Kidney glomerular epithelial cell (primary cell): Measurements from ENCODE around the gene LRRC1.

Source experiments
- DNase-seq: peaks from one replicate; lab custom pipeline; 2025; lab: John Stamatoyannopoulos, UW

LRRC1 gene

DNA sequence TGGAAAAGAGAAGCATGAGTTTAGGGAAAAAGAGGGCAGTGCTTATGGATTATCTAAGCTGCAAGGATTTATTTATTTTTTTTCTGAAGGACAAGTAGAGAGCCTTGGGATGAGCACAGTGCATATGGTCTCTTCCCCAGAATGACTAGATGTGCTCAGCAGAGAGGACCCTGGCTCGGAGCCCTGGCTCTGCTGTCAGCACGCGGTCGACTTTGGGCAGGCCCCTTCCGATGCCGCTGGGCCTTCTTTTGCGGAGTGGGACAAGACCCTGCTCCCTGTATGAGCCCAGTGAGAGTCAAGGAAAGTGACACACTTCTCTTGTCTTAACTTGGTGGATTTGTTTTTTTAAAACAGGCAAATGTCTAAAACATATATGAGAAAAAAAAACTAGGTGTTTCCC is 51.4 kb downstream of the LRRC1 start:
- no peak for DNase-seq

DNA sequence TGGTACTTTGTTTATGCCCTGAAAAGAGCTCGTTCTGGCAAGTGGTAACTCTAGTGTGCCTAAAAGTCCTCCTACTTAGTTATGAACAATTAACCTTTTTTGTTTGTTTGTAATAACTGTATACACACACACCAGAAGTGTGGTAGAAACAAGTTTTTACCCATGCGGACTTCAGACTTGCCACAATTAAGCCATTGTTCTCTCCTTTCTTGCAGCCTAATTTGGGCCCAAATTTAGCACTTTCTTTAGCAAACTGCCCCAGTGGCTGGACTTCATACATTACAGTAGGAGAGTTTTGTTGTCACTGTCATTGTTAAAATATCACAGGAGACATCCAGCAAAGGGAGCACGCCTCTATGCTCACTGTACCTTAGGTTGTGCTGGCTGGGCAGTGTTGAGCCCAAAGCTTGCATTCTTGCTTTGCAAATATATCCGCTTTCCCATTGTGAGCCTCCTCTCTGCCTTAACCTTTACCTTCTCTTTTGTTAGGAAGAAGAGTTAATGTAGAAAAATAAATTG is 53.0 kb downstream of the LRRC1 start:
- DNase-seq: no peak

DNA sequence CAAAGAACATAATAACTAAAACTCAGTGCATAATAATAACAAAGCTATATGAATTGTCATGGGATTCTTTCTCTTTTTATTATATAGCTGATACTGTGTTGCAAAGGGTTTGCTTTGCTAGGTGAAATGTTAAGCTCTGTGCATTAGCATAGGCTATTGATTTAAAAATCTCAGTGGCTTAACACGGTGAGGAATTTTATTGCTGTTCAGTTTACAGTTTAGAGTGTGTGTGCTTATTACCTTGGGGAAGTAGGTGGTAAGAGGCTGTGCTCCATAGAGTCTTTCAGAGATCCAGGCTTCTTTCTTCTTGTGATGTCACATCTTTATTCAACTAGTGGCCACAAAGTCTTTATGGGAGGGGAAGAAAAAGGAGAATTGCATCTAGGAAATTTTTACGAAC is 55.7 kb downstream of the LRRC1 start:
- no peak for DNase-seq

DNA sequence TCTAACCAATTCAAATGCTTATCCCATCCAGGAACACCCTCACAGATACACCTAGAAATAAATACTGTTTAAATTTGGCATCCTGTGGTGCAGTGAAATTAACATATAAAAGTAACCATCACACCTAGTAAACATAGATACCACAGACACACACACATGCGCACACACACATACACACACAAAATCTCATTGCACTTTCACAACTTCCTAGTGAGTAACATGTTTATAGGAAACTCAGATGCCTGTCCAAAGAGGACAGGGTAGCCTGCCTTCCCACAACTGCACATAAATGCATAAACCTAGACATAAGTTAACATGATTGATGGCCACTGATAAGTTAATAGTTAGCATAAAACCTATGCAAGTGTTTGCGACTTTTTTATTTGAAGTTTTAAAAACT is 56.8 kb downstream of the LRRC1 start:
- DNase-seq: no peak

DNA sequence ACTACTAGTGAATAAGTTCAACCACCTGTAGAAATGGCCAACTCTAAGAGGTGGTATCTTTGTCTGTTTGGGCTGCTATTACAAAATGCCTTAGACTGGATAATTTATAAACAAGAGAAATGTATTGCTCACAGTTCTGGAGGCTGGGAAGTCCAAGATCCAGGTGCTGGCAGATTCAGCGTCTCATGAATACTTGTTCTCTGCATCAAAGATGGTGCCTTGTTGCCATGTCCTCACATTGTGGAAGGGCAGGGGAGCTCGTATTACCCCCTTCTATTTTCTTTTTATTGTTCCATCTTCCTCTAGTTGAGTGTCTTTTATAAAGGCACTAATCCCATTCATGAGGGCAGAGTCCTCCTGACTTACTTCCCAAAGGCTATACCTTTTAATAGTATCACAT is 58.0 kb downstream of the LRRC1 start:
- no peak for DNase-seq

DNA sequence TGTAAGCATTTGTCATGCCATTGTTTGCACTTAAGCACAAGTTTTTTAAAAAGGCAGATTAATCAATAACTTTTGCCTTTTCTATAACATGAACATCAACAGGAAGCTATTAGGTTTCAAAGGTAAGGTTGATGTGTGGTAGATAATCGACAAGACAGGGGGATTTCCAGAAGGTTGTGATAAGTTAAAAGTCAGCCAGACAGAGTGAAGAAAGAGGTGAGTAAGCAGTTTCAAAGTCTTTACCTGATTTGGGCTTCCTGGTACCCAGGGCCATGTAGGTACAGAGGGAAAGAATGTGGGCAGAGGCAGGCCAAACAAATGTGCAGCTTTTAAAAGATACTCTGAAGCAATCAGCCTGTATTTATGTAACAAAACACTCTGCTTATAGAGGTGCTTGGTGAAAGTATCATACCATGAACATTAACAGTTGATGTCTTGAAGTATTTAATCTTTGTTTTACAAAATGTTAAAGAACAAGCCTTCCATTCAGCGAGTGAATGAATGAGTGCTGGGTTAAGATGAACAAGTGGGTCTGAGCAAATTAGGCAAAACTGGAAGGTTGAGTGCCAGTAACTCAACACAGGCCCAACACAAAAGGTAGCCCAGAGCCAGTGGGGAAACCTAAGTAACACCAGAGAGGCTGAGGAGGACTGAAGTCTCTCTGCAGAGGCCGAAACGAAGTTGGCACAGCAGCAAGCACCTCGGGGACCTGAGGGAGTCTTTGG is 60.2 kb downstream of the LRRC1 start:
- peak; percentile 13 for DNase-seq

DNA sequence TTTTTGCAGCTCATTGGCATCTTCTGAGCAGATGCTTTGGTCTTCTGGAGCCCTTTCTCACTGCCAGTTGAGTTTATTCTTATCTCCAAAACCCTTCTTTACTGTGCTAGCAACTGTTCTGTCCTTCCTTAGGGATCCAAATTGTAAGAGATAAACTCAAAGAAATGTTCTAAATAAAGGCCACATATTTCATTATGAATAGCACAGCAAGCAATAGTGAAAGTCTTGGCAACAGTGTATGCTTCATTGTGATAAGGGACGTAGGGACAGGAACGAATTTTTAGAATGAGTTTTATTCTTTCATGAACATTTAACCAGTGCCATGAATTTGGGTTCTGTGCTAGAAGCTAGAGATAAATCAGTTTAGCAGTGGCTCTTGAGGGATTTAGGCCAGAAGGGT is 61.1 kb downstream of the LRRC1 start:
- DNase-seq: no peak

DNA sequence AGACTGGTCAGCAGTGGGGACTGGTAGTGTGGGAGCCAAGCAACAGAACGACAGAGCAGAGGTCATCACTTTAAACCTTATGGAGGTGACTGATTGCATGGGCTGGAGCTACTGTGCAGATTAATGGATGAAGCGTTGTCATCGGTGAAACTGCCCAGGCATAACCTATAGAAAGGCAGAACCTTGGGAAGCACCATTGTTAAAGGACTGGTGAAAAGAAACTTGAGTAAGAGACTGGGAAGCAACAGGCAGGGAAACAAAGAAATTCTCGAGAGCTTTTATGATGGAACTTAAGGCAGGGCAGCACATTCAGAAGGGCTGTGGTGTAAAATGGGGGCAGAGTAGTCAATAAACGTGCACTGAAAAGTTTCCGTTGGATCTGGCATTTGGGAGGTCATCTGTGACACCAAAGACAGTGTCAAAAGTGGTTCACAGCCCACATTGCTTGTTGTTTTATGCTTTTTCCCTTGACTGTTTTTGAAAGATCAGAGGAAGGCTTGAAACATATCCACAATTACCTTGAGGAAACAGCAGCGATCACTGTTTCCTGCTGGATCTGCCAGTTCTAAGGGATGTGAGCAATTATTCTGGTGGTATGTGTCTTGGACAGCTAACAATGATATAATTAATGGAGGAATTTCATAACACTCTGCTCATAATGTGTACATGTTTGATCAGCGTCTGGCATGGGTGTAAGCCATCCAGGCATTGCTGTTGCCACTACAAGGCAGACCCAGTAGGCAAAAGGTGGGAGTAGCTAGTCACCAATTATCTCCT is 62.7 kb downstream of the LRRC1 start:
- DNase-seq: no peak

DNA sequence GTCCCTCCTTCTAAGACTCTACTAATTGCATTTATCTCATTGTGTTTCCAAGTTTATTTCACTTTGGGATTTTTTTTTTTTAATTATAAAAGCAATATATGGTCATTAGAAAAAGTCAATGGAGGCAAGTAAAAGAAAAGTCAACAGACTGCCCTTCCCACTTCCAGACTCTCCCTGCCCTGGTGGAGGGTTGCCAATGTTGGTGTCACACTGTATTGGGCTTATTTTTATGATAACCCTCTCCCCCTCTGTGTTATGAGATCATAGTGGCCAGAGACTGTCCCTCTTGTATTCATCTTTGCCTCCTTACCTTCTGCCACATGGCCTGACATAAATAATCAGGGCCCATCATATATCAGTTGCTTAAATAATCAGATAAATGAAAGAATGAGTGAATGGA is 63.4 kb downstream of the LRRC1 start:
- no peak for DNase-seq

DNA sequence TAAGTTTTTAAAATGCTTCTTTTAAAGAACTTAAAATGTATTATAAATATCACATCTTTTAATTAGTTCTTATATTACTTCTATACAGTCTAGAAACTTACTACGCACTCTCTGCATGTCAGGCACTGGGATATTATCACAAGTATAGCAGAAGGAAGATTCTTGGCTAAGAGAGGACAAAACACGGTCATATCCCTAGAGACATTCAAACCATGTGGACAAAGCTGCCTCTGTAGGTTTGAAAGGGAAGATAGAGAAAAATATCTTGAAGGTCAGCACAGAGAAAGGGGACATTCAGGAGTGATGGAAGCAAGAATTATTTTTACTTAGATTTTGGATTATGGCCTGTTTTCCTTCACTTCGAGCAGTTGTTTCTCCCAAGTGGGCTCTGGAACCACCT is 64.1 kb downstream of the LRRC1 start:
- DNase-seq: no peak

DNA sequence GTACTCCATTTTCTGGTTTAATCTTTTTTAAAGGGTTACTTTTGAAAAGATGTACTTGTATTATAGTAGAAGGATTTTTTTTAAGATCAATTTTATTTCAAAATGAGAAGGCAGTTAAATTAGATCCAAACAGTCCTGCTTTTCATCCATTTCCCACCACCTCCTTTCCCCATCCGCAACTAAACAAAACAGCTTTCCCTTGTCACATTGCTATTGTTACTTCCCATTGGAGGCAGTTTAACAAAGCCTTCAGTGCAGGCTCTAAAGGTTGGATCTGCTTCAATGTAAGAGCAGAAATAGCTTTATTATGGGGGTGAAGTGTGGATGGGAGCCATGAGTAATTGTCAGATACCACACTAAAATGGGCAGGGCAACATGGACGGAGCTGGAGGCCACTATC is 65.7 kb downstream of the LRRC1 start:
- no peak for DNase-seq

DNA sequence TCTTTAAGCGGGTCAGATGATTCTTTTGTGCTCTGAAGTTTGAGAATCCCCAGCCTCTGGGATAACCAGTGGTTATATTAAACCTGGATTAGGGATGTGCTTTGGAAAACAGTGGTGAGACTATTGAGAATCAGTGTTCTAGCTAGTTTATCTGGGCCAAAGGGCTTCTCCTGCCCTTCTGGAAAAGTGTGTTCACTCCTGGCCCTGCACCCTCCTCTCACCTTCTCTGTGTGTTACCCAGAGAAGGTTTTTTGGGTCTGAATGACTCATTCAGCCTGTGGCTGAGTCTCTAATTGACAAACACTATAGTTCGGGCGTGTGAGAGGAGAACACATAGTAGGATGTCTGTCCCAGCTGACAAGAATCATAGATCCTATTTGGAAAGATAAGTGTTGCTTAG is 66.7 kb downstream of the LRRC1 start:
- DNase-seq: no peak

DNA sequence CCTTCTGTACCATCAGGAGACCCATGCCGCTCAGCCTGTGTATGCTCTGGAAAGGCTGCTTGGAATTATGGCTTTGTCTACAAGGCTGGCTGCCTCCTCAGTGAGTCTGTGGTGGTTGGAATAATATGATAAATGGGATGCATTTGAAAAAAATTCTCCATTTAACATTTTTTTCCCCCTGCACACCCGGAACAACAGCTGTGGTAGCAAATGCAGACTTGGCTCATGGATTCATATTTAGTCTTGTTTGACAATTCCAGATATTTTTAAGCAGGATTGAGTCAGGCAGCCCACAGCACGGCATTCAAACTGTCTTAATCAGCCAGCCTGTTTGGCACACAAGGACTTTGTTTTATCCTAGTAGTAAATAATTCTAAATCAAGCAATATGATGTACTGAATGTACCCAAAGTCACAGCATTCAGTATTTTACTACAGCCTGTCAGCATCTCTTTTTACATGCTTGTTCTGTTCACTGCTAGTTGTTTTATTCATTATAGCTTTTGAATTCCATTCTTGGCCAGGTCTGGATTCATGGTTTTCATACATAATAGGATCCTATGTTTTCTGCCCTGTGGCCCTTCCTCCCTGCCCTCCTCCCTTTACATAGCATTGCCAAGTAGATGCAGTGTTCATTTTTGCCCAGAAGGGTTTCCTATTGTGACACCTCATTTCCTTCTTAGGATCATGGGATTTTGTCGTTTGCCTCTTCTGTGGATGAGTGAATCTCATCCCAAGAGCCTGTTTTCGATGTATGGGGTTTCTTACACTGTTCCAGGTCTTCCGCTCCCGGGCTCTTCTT is 68.1 kb downstream of the LRRC1 start:
- no peak for DNase-seq

DNA sequence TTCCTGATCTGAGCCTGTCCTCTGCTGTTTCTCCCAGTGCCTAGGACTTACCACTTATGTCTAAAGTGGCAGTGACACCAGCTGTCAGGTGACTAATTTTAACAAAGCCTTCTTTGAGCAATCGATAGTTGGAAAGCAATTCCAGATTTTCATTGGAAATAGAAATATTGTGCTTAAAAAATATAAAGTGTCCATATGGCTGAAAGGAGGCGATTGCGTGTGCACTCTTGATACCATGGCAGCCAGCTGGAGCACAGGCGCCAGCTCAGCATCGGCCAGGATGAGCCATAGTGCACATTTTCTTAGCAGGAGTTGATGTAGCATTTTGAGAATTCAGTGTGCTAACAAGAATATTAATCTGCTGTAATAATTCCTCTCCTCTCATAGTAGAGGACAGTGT is 70.0 kb downstream of the LRRC1 start:
- no peak for DNase-seq

DNA sequence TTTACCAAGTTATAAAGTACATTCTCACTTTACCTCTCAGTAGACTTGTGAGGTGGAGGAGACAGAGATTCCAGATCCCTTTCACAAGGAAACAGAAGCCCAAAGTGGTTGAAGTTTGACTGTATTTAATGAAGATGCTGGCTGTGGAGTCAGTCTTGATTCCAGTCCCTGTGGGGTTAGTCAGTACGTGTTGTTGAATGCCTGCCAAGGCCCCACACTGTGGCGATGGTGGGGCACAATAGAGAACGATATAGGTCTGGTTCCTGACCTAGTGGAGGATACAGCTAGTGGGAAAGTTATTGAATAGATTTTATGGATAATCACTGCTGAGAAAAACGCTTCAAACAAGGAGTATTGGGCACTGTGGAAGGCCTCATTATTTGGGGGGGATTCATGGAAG is 71.4 kb downstream of the LRRC1 start:
- DNase-seq: no peak

DNA sequence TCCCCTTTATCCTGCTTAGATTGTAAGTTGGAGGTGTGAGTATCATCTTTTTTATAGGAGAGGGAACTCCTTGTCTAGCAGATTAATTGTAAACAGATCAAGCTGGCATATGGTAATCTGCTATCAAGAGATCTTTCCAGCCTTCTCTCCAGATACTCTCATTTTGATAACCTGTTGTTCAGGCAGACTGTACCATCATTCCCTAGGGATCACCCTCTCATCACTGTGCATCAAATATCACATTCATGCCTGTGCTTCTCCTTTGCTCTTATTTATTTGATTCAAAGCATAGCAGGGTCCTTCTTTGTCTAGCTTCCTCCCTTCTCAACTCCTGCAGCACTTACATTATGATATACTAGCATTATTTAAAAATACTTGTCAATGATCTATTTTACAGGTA is 73.8 kb downstream of the LRRC1 start:
- no peak for DNase-seq

DNA sequence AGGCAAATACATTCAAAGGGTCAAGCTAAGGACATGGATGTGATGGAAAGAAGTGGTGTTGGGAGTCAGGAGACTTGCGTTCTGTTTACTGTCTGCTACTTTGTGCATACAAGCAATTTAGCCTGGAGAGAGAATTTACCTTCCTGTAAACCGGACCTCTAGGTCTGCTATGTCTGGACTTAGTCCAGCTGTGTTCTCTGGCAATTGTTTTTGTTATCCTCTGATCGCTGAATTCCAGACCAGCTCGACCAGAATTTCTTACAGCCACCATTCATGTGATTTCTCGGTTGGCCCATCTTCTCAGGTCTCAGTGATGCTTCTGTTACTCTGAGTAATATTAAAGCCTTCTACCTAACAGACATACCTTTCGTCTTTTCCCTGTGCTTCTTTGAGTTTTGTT is 75.2 kb downstream of the LRRC1 start:
- DNase-seq: peak; percentile 38

DNA sequence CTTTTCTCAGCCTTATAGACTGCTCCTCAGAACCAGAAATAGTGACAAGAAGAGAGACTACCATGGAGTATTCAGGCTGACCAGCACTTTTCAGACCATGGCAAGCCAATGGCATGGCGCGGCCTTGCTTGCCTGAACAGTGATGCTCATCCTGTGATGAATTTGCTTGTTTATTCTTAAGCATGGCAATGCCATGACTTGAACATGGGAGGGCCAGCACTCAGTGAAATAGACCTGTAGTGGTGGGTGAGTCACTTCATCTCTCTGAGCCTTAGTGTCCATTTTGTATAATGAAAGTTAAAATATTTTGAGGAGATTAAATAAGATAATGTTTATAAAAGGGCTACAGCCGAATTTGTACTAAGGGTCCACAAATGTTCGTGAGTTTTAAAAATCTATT is 79.1 kb downstream of the LRRC1 start:
- no peak for DNase-seq

DNA sequence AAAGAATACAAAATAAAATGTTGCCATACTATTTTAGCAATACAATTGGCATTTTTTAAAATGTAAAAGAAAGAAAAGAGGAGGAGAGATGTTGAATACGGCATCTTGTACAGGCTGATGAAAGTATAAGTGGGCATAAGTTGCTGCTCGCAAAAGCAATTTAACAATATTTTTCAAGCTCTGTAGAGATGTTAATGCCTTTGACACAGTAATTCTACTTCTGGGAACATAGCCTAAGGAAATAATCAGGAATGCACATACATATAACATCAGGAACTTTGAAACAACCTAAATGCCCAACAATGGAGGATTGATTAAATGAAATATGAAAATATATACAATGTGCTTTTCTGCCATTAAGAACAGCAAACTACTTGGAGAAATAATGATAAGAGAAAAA is 80.2 kb downstream of the LRRC1 start:
- no peak for DNase-seq

DNA sequence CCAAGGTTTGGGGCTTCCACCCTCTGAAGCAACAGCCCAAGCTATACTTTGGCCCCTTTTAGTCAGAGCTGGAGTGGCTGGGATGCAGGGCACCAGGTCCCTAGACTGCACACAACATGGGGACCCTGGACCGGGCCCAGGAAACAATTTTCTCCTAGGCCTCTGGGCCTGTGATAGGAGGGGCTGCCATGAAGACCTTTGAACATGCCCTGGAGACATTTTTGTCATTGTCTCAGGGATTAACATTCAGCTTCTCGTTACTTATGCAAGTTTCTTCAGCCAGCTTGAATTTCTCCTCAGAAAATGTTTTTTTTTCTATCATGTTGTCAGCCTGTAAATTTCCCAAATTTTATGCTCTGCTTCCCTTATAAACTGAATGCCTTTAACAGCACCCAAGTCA is 82.3 kb downstream of the LRRC1 start:
- no peak for DNase-seq

DNA sequence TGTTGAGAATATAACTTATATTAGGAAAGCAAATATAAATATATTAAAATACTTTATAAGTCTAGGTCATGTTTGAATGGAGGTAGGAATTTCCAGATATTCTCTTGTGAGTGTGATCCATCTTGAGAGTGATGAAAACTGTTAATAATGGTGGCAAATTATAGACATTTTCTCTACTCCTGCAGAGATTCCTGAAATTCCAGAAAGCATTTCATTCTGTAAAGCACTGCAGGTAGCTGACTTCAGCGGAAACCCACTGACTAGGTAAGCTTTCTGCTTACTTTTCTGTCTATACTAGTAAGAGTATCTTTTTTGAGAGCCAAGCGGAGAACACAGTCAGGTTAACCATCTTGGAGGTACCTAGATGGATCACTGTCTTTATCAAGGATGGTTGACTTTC is 84.0 kb downstream of the LRRC1 start:
- no peak for DNase-seq

DNA sequence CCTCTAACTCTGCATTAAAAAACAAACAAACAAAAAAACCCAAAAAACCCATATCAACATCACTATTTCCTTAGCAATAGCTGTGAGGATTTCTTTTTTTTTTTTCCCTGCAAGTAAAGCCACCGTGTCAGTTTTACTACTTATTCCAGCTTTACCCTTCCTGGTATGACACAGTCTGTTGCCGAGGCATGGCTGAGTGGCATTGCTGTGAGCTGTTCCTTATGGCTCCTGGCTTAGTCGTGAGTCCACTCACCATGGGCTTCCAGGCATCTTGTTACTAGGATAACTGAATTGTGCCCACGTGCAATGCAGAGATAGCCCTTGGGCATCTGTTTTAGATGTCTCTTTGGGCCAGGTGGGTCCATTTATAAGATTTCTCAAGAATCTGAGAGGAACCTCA is 84.8 kb downstream of the LRRC1 start:
- no peak for DNase-seq

DNA sequence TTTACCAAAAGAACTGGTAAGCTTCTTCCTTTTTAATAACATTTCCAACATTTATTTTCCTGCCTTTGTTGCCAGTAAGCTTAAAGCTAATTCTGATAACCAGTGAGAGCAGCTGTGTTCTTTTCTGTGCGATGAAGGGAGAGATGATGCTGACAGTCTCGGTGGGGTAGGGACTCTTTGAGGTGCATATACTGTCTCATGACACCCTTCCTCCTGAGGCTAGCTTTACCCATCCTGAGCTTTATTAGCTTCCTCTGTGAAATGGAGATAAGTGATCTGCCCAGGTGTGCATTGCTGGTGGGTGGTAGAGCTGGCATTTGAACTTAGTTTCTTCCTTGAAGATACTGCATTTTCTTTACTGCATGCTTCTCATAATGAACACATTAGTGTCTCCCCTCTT is 92.5 kb downstream of the LRRC1 start:
- DNase-seq: no peak
